DND-41 (cell line): ENCODE results near the gene RRAS.

Experiments used
- CTCF ChIP-seq: IDR thresholded peaks from 2 replicates; pipeline ENCODE4 v1.5.1; 2012; ENCODE audit warnings: borderline replicate concordance, low read length, moderate library complexity, mild to moderate bottlenecking; ENCODE audit not compliant: poor library complexity, severe bottlenecking; ENCODE audit errors: extremely low read depth
- EZH2 ChIP-seq: IDR thresholded peaks from 3 replicates; pipeline ENCODE4 v1.6.1; 2012; ENCODE audit warnings: borderline replicate concordance, low read depth, mild to moderate bottlenecking, moderate library complexity, low read length, inconsistent platforms; ENCODE audit not compliant: severe bottlenecking

GRCh38 chr19:49654581-49654980, 14.6 kb upstream of the RRAS start:
- TF ChIP-seq EZH2 (no peak), CTCF (no peak)
